Neural progenitor cell (in vitro differentiated cells): ENCODE results near the gene SUPT3H.

Experiments used
- CTCF ChIP-seq: fragments of 200-600 bp; sonication (generic); IDR thresholded peaks from 2 replicates; pipeline ENCODE4 v1.5.1; 2017; ENCODE audit warnings: antibody characterized with exemption, mild to moderate bottlenecking
- EZH2 ChIP-seq: fragments of 200-600 bp; sonication (generic); IDR thresholded peaks from 2 replicates; pipeline ENCODE4 v1.6.1; 2017; ENCODE audit warnings: antibody characterized with exemption, mild to moderate bottlenecking, moderate library complexity

GRCh38 chr6:45031601-45032000 lies 346.1 kb downstream of the SUPT3H start:
- TF ChIP-seq CTCF = no peak
- TF ChIP-seq EZH2 = no peak
